H1 (cell line): Measurements from ENCODE around the gene BSG. TPM values are rescaled to one million over a fixed set of nuclear protein-coding genes. Genes with fewer than 3 reads are reported as not detected.

ENCODE experiments used
- CTCF ChIA-PET: fragments of 300-600 bp; sonication (Branson Sonifier 250); formaldehyde crosslinking; loops from one replicate; lab custom pipeline; 2021; ENCODE audit not compliant: partially characterized antibody; lab: Charles Lee
- POLR2A ChIA-PET: fragments of 300-600 bp; sonication (Branson Sonifier 250); formaldehyde crosslinking; loops from one replicate; lab custom pipeline; 2021; ENCODE audit warnings: inconsistent platforms; ENCODE audit not compliant: partially characterized antibody; lab: Charles Lee
- DNase-seq, 2 experiments: peaks; one replicate each; pipeline versions ENCODE4 v3.0.0 to v3.0.0-alpha.2; 2010 to 2022; ENCODE audit warnings: low spot score in 2 of 2, low read depth in 1 of 2, mixed read lengths in 1 of 2
- FAIRE-seq: peaks from 2 replicates; lab custom pipeline; 2011; peaks lifted over from hg19 to GRCh38; lab: Jason Lieb, UNC
- H2AFZ ChIP-seq: 2 replicates; pipeline ENCODE4 v1.8.1; 2012; ENCODE audit warnings: low read length, inconsistent platforms
- H2AK5ac ChIP-seq: 2 replicates; pipeline ENCODE4 v1.6.1; 2013; ENCODE audit warnings: low read depth, low read length
- H2BK120ac ChIP-seq: replicated peaks from 2 replicates; pipeline ENCODE3; 2013; ENCODE audit warnings: low read depth, low read length, inconsistent platforms
- H2BK12ac ChIP-seq: 2 replicates; pipeline ENCODE4 v1.6.1; 2013; ENCODE audit warnings: low read depth, low read length
- H2BK15ac ChIP-seq: 2 replicates; pipeline ENCODE4 v1.6.1; 2013; ENCODE audit warnings: low read length
- H2BK20ac ChIP-seq: 2 replicates; pipeline ENCODE4 v1.6.1; 2013; ENCODE audit warnings: low read length
- H2BK5ac ChIP-seq: 2 replicates; pipeline ENCODE4 v1.6.1; 2013; ENCODE audit warnings: low read depth, low read length
- H3K14ac ChIP-seq: 2 replicates; pipeline ENCODE4 v1.6.1; 2013; ENCODE audit warnings: inconsistent platforms; ENCODE audit not compliant: insufficient read length
- H3K18ac ChIP-seq: 2 replicates; pipeline ENCODE4 v1.6.1; 2013; ENCODE audit warnings: low read length; ENCODE audit errors: extremely low read depth
- H3K23ac ChIP-seq: 2 replicates; pipeline ENCODE4 v1.6.1; 2013; ENCODE audit warnings: inconsistent platforms; ENCODE audit not compliant: insufficient read length
- H3K23me2 ChIP-seq: 2 replicates; pipeline ENCODE4 v1.6.1; 2013; ENCODE audit warnings: low read depth, low read length
- H3K27ac ChIP-seq: 2 replicates; pipeline ENCODE4 v1.6.1; 2011; ENCODE audit warnings: low read depth, low read length, inconsistent platforms
- H3K27me3 ChIP-seq, 4 experiments: replicated peaks in 1 of 4; 1 replicate in 1 of 4; 2 replicates in 3 of 4; pipeline versions ENCODE4 v1.6.1 to v1.8.1; 2011 to 2013; ENCODE audit warnings: low read length in 3 of 4, mild to moderate bottlenecking in 3 of 4, inconsistent platforms in 2 of 4, mixed read lengths in 2 of 4, moderate library complexity in 1 of 4; ENCODE audit not compliant: control insufficient read depth in 3 of 4, insufficient read depth in 3 of 4; ENCODE audit errors: extremely low read depth in 1 of 4
- H3K36me3 ChIP-seq, 4 experiments: 2 replicates each; pipeline versions ENCODE4 v1.6.1 to v1.8.1; 2011 to 2013; ENCODE audit warnings: mild to moderate bottlenecking in 4 of 4, low read length in 3 of 4, moderate library complexity in 2 of 4, control low read depth in 1 of 4, inconsistent platforms in 1 of 4; ENCODE audit not compliant: insufficient read depth in 4 of 4, control insufficient read depth in 2 of 4
- H3K4ac ChIP-seq: replicated peaks from 2 replicates; pipeline ENCODE3; 2013; ENCODE audit warnings: low read length, low read depth, mixed read lengths, inconsistent platforms; ENCODE audit not compliant: insufficient read length
- H3K4me1 ChIP-seq, 4 experiments: replicated peaks in 1 of 4; 1 replicate in 1 of 4; 2 replicates in 3 of 4; pipeline versions ENCODE4 v1.6.1 to v1.8.1; 2011 to 2013; ENCODE audit warnings: low read length in 3 of 4, inconsistent platforms in 2 of 4, mixed read lengths in 1 of 4; ENCODE audit not compliant: insufficient read depth in 4 of 4, control insufficient read depth in 3 of 4
- H3K4me2 ChIP-seq, 2 experiments: 2 replicates each; pipeline versions ENCODE4 v1.6.1 to v1.8.1; 2011 to 2013; ENCODE audit warnings: low read depth in 2 of 2, low read length in 2 of 2, control low read depth in 1 of 2, inconsistent platforms in 1 of 2, mild to moderate bottlenecking in 1 of 2; ENCODE audit not compliant: insufficient read depth in 1 of 2
- H3K4me3 ChIP-seq, 4 experiments: fragments of 200-600, 300-600 bp in 1 of 4; sonication (generic), shearing (Covaris generic), sonication (Bioruptor Twin) in 1 of 4; 2 replicates each; pipeline versions ENCODE4 v1.5.1 to v1.8.1; 2011 to 2016; ENCODE audit warnings: low read length in 4 of 4, low read depth in 3 of 4, control low read depth in 2 of 4, inconsistent platforms in 2 of 4, mild to moderate bottlenecking in 2 of 4, mixed read lengths in 1 of 4, moderate library complexity in 1 of 4; ENCODE audit not compliant: insufficient read depth in 2 of 4; ENCODE audit errors: extremely low read depth in 1 of 4
- H3K56ac ChIP-seq: replicated peaks from 2 replicates; pipeline ENCODE3; 2013; ENCODE audit warnings: low read depth, mild to moderate bottlenecking, mixed read lengths, low read length, inconsistent platforms; ENCODE audit not compliant: insufficient read length
- H3K79me1 ChIP-seq: 2 replicates; pipeline ENCODE4 v1.6.1; 2013; ENCODE audit warnings: low read depth, low read length, control low read depth
- H3K79me2 ChIP-seq, 2 experiments: 2 replicates each; pipeline versions ENCODE4 v1.6.1 to v1.8.1; 2012 to 2013; ENCODE audit warnings: low read length in 2 of 2, mild to moderate bottlenecking in 2 of 2, inconsistent platforms in 1 of 2; ENCODE audit not compliant: insufficient read depth in 2 of 2, control insufficient read depth in 1 of 2
- H3K9ac ChIP-seq, 4 experiments: replicated peaks in 1 of 4; 1 replicate in 1 of 4; 2 replicates in 3 of 4; pipeline versions ENCODE4 v1.6.1 to v1.8.1; 2011 to 2013; ENCODE audit warnings: low read depth in 3 of 4, low read length in 3 of 4, control low read depth in 2 of 4, mild to moderate bottlenecking in 2 of 4, moderate library complexity in 2 of 4, inconsistent platforms in 1 of 4; ENCODE audit errors: extremely low read depth in 1 of 4
- H3K9me3 ChIP-seq, 2 experiments: 2 replicates each; pipeline versions ENCODE4 v1.6.1 to v1.8.1; 2012 to 2013; ENCODE audit warnings: mild to moderate bottlenecking in 2 of 2, moderate library complexity in 2 of 2, control low read depth in 1 of 2, inconsistent platforms in 1 of 2, low read depth in 1 of 2, low read length in 1 of 2, mixed read lengths in 1 of 2; ENCODE audit not compliant: insufficient read depth in 2 of 2
- H4K20me1 ChIP-seq, 2 experiments: replicated peaks in 1 of 2; 2 replicates each; pipeline versions ENCODE3 to v1.8.1; 2011 to 2013; ENCODE audit warnings: inconsistent platforms in 2 of 2, low read length in 2 of 2, mild to moderate bottlenecking in 1 of 2; ENCODE audit not compliant: insufficient read depth in 2 of 2, control insufficient read depth in 1 of 2
- H4K5ac ChIP-seq: 2 replicates; pipeline ENCODE4 v1.6.1; 2013; ENCODE audit warnings: low read length, low read depth, mixed read lengths, inconsistent platforms; ENCODE audit not compliant: insufficient read length
- H4K8ac ChIP-seq: 2 replicates; pipeline ENCODE4 v1.8.0; 2013; ENCODE audit warnings: mild to moderate bottlenecking, moderate library complexity, low read length, inconsistent platforms; ENCODE audit not compliant: insufficient read depth; ENCODE audit errors: extremely low read depth
- H4K91ac ChIP-seq: replicated peaks from 2 replicates; pipeline ENCODE3; 2013; ENCODE audit warnings: low read length, mixed read lengths, inconsistent platforms; ENCODE audit not compliant: insufficient read length
- GABPA ChIP-seq: IDR thresholded peaks from 2 replicates; pipeline ENCODE4 v1.6.1; 2011; ENCODE audit warnings: mild to moderate bottlenecking, low read length, moderate library complexity, borderline replicate concordance; ENCODE audit not compliant: insufficient read depth
- JUN ChIP-seq: IDR thresholded peaks from 2 replicates; pipeline ENCODE4 v1.6.1; 2011; ENCODE audit warnings: low read depth, mild to moderate bottlenecking, improper control_type of control experiment, low read length
- JUND ChIP-seq: IDR thresholded peaks from 2 replicates; pipeline ENCODE4 v1.6.1; 2011; ENCODE audit warnings: mild to moderate bottlenecking, improper control_type of control experiment, low read length
- KDM4A ChIP-seq: IDR thresholded peaks from one replicate; pipeline ENCODE4 v1.7.1; 2012; ENCODE audit warnings: low read depth, mild to moderate bottlenecking, moderate library complexity, low read length, inconsistent platforms; ENCODE audit not compliant: severe bottlenecking
- NANOG ChIP-seq: IDR thresholded peaks from 2 replicates; pipeline ENCODE4 v1.6.1; 2011; ENCODE audit warnings: low read length, low read depth, mild to moderate bottlenecking, inconsistent platforms; ENCODE audit not compliant: insufficient read depth, poor library complexity, severe bottlenecking
- POLR2A ChIP-seq, 2 experiments: IDR thresholded peaks; 1 replicate in 1 of 2; 2 replicates in 1 of 2; pipeline ENCODE4 v1.6.1; 2011; ENCODE audit warnings: low read depth in 2 of 2, low read length in 2 of 2, mild to moderate bottlenecking in 2 of 2; ENCODE audit errors: control extremely low read depth in 1 of 2
- POLR2AphosphoS5 ChIP-seq: IDR thresholded peaks from 2 replicates; pipeline ENCODE4 v1.6.1; 2011; ENCODE audit warnings: low read depth, low read length
- SAP30 ChIP-seq: fragments of 300-600 bp; sonication (generic); IDR thresholded peaks from 2 replicates; pipeline ENCODE4 v1.7.1; 2012; ENCODE audit warnings: low read length, moderate library complexity, mild to moderate bottlenecking, inconsistent platforms; ENCODE audit not compliant: insufficient read depth, insufficient replicate concordance
- SIN3A ChIP-seq, 2 experiments: IDR thresholded peaks in 1 of 2; conservative IDR thresholded peaks in 1 of 2; 2 replicates each; pipeline ENCODE4 v1.6.1; 2011 to 2012; ENCODE audit warnings: low read length in 2 of 2, improper control_type of control experiment in 1 of 2, low read depth in 1 of 2, mild to moderate bottlenecking in 1 of 2
- SP4 ChIP-seq: IDR thresholded peaks from 2 replicates; pipeline ENCODE4 v1.6.1; 2012; ENCODE audit warnings: low read length, inconsistent platforms
- TCF12 ChIP-seq: IDR thresholded peaks from 2 replicates; pipeline ENCODE4 v1.6.1; 2011; ENCODE audit warnings: low read depth, mild to moderate bottlenecking, low read length
- WGBS, 2 experiments: shearing (Covaris generic) in 1 of 2; methylation state at CpG; one replicate each; pipeline versions ENCODE4 v1.1.6 to v1.1.7; 2013 to 2015; ENCODE audit warnings: low lambda C conversion rate in 2 of 2, mixed read lengths in 2 of 2, inconsistent platforms in 1 of 2, low coverage in 1 of 2, missing lambda C conversion rate in 1 of 2; ENCODE audit not compliant: insufficient replicate concordance in 2 of 2, insufficient coverage in 1 of 2, insufficient read length in 1 of 2; ENCODE audit errors: extremely low coverage in 1 of 2, missing lambda C conversion rate in 1 of 2; 5-methylcytosine and 5-hydroxymethylcytosine counted together
- polyA plus RNA-seq, 7 experiments: library from polyadenylated mRNA; depleted of rRNA in 3 of 7; stranded (reverse) in 5 of 7; unstranded in 2 of 7; fragments of >200 nt in 5 of 7; fragments of 200-250 nt in 2 of 7; gene quantifications; 1 replicate in 5 of 7; 2 replicates in 1 of 7; 4 replicates in 1 of 7; pipeline versions ENCODE4 v1.2.1 to v1.2.3, GENCODE V29; 2011 to 2013; ENCODE audit warnings: missing spikeins in 2 of 7, mixed read lengths in 2 of 7
- total RNA-seq: library from RNA; stranded (reverse); fragmentation: NEBNext Ultra II Directional; extraction: Animal tissue kit (Norgen Biotek cat#: 25700); gene quantifications from 2 replicates; pipeline ENCODE4 v1.2.1, GENCODE V29; 2021

BSG gene
- total and polyA plus RNA-seq, 2 of the 8 experiments (the other 6 are each of a cell fraction or from before 2014, with no cell fraction given) = 726 to 1,055 TPM

GRCh38 chr19:589693-590395, 17.4 kb downstream of the BSG start, which contains the start of gene HCN2:
Gene HCN2 (plus strand): TSS chr19:589881. CDS start chr19:589946, 65 bp downstream.
- 4% methylated on average over 22 of the region's 132 CpGs; no CpG with 5 or more reads in 1 of the 2 experiments for WGBS, 2 experiments
- H2BK5ac ChIP-seq = no peak within 1 kb of the TSS
- H3K79me1 ChIP-seq = no peaks in the 10 kb centered on the region
- no peak within 1 kb of the TSS for H3K14ac ChIP-seq
- POLR2A ChIA-PET = interaction anchor here (0.8 to 1.2 kb wide), 3 partner anchors 13 to 17 kb away, joined by 3 to 4 read pairs (median 3); no protein-coding TSS in a partner anchor
- peak within 1 kb of the TSS; percentile 33 to 64; a peak in 3 of 4 replicates for H3K4me2 ChIP-seq
- H3K79me2 ChIP-seq = no peaks in the 10 kb centered on the region
- no peak within 1 kb of the TSS for H3K27ac ChIP-seq
- H2AK5ac ChIP-seq = no peak within 1 kb of the TSS
- H2AFZ ChIP-seq = no peak within 1 kb of the TSS
- peaks cover 0 to 4% (median 0%) of the 10 kb centered on the region in 4 experiments; a peak in 1 of 8 replicates for H3K36me3 ChIP-seq
- peak within 1 kb of the TSS; percentile 1 to 57 (median 18); a peak in 5 of 8 replicates for H3K4me3 ChIP-seq
- no peak within 1 kb of the TSS for H4K5ac ChIP-seq
- H2BK15ac ChIP-seq = no peak within 1 kb of the TSS
- TF ChIP-seq KDM4A (no peak), POLR2A (IDR thresholded peaks at IDR 0.05; ENCODE audit: control extremely low read depth in 1 of 2, low read depth in 2 of 2, low read length in 2 of 2) (no peak), TCF12 (no peak), JUND (no peak), JUN (no peak), NANOG (no peak), SP4 (no peak), SIN3A (conservative IDR thresholded peaks at IDR 0.05 in 1 of 2, IDR thresholded peaks at IDR 0.05 in 1 of 2; ENCODE audit: low read depth in 1 of 2, low read length in 2 of 2) (no peak), GABPA (no peak), SAP30 (no peak), POLR2AphosphoS5 (no peak)
- H4K20me1 ChIP-seq = peaks cover 4 to 14% of the 10 kb centered on the region in 2 experiments
- H3K23ac ChIP-seq = no peak within 1 kb of the TSS
- H2BK12ac ChIP-seq = no peak within 1 kb of the TSS; the same call in 1 of the 2 replicates
- H2BK20ac ChIP-seq = no peak within 1 kb of the TSS
- H3K9ac ChIP-seq = no peak within 1 kb of the TSS
- H3K4me1 ChIP-seq = peaks cover 0 to 6% (median 1%) of the 10 kb centered on the region in 4 experiments; a peak in 3 of 7 replicates
- H3K4ac ChIP-seq = no peak within 1 kb of the TSS
- H2BK120ac ChIP-seq = no peak within 1 kb of the TSS
- H3K27me3 ChIP-seq = peaks cover 23 to 39% (median 31%) of the 10 kb centered on the region in 4 experiments
- H4K8ac ChIP-seq = peak within 1 kb of the TSS; percentile 51; the same call in 1 of the 2 replicates
- no peak within 1 kb of the TSS for H4K91ac ChIP-seq
- no peak within 1 kb of the TSS for H3K56ac ChIP-seq
- H3K23me2 ChIP-seq = peaks cover 3% of the 10 kb centered on the region; the same call in 1 of the 2 replicates
- no peak for DNase-seq
- H3K18ac ChIP-seq = no peak within 1 kb of the TSS
- CTCF ChIA-PET = interaction anchor here (0.9 kb wide), 1 partner anchor 23 kb away, joined by 3 read pairs; no protein-coding TSS in a partner anchor
- FAIRE-seq = no peak
- no peaks in the 10 kb centered on the region for H3K9me3 ChIP-seq
